SU-DHL-6 (cell line): ENCODE data around the gene TBCK.

Experiments used
- H2AFZ ChIP-seq: fragments of 200-600 bp; sonication (generic); 2 replicates; pipeline ENCODE4 v1.6.1; 2014; ENCODE audit warnings: low read depth, mild to moderate bottlenecking, moderate library complexity, mixed read lengths, antibody characterized with exemption, low read length; ENCODE audit not compliant: severe bottlenecking
- H3F3A ChIP-seq: fragments of 200-600 bp; shearing (Covaris generic); 2 replicates; pipeline ENCODE4 v1.6.0; 2016; ENCODE audit warnings: antibody characterized with exemption, mild to moderate bottlenecking; ENCODE audit not compliant: insufficient read depth
- H3K27ac ChIP-seq: fragments of 200-600 bp; sonication (generic); 2 replicates; pipeline ENCODE4 v1.5.1; 2016; ENCODE audit warnings: low read depth, mild to moderate bottlenecking, low read length, moderate library complexity, mixed read lengths
- H3K27me3 ChIP-seq: fragments of 200-600 bp; sonication (generic), shearing (Covaris generic); 2 replicates; pipeline ENCODE4 v1.6.0; 2014; ENCODE audit warnings: mild to moderate bottlenecking, low read length
- H3K36me3 ChIP-seq: fragments of 200-600 bp; sonication (generic); 2 replicates; pipeline ENCODE4 v1.6.1; 2014; ENCODE audit warnings: mild to moderate bottlenecking, low read length, mixed read lengths
- H3K4me2 ChIP-seq: fragments of 300-600, 200-600 bp; shearing (Covaris generic), sonication (generic); 2 replicates; pipeline ENCODE4 v1.6.0; 2014; ENCODE audit warnings: low read length, low read depth, mild to moderate bottlenecking; ENCODE audit not compliant: poor library complexity, severe bottlenecking
- H3K4me3 ChIP-seq: fragments of 200-600 bp; sonication (generic); 2 replicates; pipeline ENCODE4 v1.5.1; 2014; ENCODE audit warnings: antibody characterized with exemption, low read length, mild to moderate bottlenecking, mixed read lengths; ENCODE audit not compliant: insufficient read depth, poor library complexity, severe bottlenecking
- H3K79me2 ChIP-seq: fragments of 200-600 bp; sonication (generic); 2 replicates; pipeline ENCODE4 v1.6.1; 2014; ENCODE audit warnings: mild to moderate bottlenecking, low read length, moderate library complexity; ENCODE audit not compliant: insufficient read depth
- H3K9ac ChIP-seq: fragments of 200-600 bp; sonication (generic); 2 replicates; pipeline ENCODE4 v1.7.0; 2014; ENCODE audit warnings: mild to moderate bottlenecking, low read length
- H3K9me2 ChIP-seq: fragments of 200-600 bp; sonication (generic); replicated peaks from 2 replicates; pipeline ENCODE4 v1.6.1; 2014; ENCODE audit warnings: low read length; ENCODE audit not compliant: insufficient read depth
- H3K9me3 ChIP-seq: fragments of 200-600 bp; sonication (generic); 2 replicates; pipeline ENCODE4 v1.6.1; 2014; ENCODE audit warnings: low read length, mixed read lengths; ENCODE audit not compliant: insufficient read depth
- H4K20me1 ChIP-seq: fragments of 200-600 bp; sonication (generic); 2 replicates; pipeline ENCODE4 v1.6.1; 2014; ENCODE audit warnings: low read depth, mild to moderate bottlenecking, antibody characterized with exemption, low read length, moderate library complexity, mixed read lengths
- CTCF ChIP-seq: fragments of 200-600 bp; sonication (generic); IDR thresholded peaks from one replicate; pipeline ENCODE4 v1.5.1; 2017; ENCODE audit warnings: antibody characterized with exemption, mild to moderate bottlenecking, low read length, moderate library complexity; ENCODE audit not compliant: insufficient read depth, poor library complexity, severe bottlenecking
- EZH2phosphoT487 ChIP-seq: fragments of 200-600 bp; sonication (generic), shearing (Covaris generic); conservative IDR thresholded peaks from 2 replicates; pipeline ENCODE4 v1.6.1; 2018; ENCODE audit warnings: mild to moderate bottlenecking, antibody characterized with exemption, low read length, moderate library complexity, mixed read lengths

The TBCK gene

DNA sequence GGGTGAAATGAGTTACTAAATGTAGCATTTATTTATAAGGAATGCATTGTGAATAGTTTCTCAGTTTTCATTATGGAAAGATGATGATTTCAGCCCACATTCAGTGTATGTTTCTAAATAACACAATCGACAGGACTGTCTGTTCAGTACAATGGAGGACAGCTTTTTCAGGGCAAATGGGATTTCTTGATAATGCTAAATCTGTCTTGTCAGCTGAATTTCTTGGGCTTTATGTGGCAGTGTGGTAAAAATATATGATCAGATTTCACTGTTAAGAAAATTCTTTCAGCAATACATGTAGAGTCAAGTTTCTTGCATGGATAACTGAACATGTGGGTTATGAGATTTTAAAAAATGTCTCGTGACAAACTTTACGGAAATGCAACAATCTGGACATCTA lies 269.9 kb downstream of the TBCK start:
- H3K36me3 ChIP-seq, result no peaks in the 10 kb centered on the region
- no peaks in the 10 kb centered on the region for H3K79me2 ChIP-seq
- no peak overlapping the region for H3K9ac ChIP-seq
- no peaks in the 10 kb centered on the region for H3F3A ChIP-seq
- H3K9me3 ChIP-seq, result no peaks in the 10 kb centered on the region
- no peak overlapping the region for H2AFZ ChIP-seq
- H3K27me3 ChIP-seq, result no peaks in the 10 kb centered on the region
- no peaks in the 10 kb centered on the region for H3K9me2 ChIP-seq
- H3K4me3 ChIP-seq, result no peak overlapping the region
- H3K4me2 ChIP-seq, result no peak overlapping the region
- no peak overlapping the region for H3K27ac ChIP-seq
- H4K20me1 ChIP-seq, result no peaks in the 10 kb centered on the region
- no peak for TF ChIP-seq EZH2phosphoT487
- no peak for TF ChIP-seq CTCF

- Histone ChIP-seq H3K4me2 (no peak overlapping the region), H3K9me3 (no peaks in the 10 kb centered on the region), H2AFZ (no peak overlapping the region), H3F3A (no peaks in the 10 kb centered on the region), H3K9ac (no peak overlapping the region), H3K9me2 (no peaks in the 10 kb centered on the region), H3K36me3 (no peaks in the 10 kb centered on the region), H3K79me2 (no peaks in the 10 kb centered on the region), H3K27ac (no peak overlapping the region), H4K20me1 (no peaks in the 10 kb centered on the region), H3K27me3 (no peaks in the 10 kb centered on the region), H3K4me3 (no peak overlapping the region)
- TF ChIP-seq EZH2phosphoT487 (no peak), CTCF (no peak)
These were observed 274.6 kb downstream of the TBCK start for GRCh38 chr4:106041294-106042002.

- H3K4me3 ChIP-seq, result no peak overlapping the region
- no peaks in the 10 kb centered on the region for H3K27me3 ChIP-seq
- no peaks in the 10 kb centered on the region for H3K36me3 ChIP-seq
- H3K27ac ChIP-seq, result no peak overlapping the region
- H3F3A ChIP-seq, result no peaks in the 10 kb centered on the region
- no peaks in the 10 kb centered on the region for H3K9me2 ChIP-seq
- no peaks in the 10 kb centered on the region for H3K79me2 ChIP-seq
- TF ChIP-seq EZH2phosphoT487 (no peak), CTCF (no peak)
- H3K9ac ChIP-seq, result no peak overlapping the region
- H4K20me1 ChIP-seq, result no peaks in the 10 kb centered on the region
- no peaks in the 10 kb centered on the region for H3K9me3 ChIP-seq
- no peak overlapping the region for H3K4me2 ChIP-seq
- no peak overlapping the region for H2AFZ ChIP-seq
These were observed 276.2 kb downstream of the TBCK start for GRCh38 chr4:106039796-106040195.
